DOHH2 (cell line): ENCODE measurements around the gene CDKN2B-AS1.

Experiments used
- EZH2phosphoT487 ChIP-seq: fragments of 200-600 bp; sonication (generic); IDR thresholded peaks from 2 replicates; pipeline ENCODE4 v1.6.1; 2017; ENCODE audit warnings: borderline replicate concordance, mild to moderate bottlenecking, antibody characterized with exemption, low read length, moderate library complexity, mixed read lengths
- TF ChIP-seq, protein P1 (sequence below): fragments of 200-600 bp; sonication (generic); IDR thresholded peaks from one replicate; pipeline ENCODE4 v1.5.1; 2014; ENCODE audit warnings: antibody characterized with exemption, mild to moderate bottlenecking, low read depth, low read length; ENCODE audit not compliant: poor library complexity, severe bottlenecking

DNA sequence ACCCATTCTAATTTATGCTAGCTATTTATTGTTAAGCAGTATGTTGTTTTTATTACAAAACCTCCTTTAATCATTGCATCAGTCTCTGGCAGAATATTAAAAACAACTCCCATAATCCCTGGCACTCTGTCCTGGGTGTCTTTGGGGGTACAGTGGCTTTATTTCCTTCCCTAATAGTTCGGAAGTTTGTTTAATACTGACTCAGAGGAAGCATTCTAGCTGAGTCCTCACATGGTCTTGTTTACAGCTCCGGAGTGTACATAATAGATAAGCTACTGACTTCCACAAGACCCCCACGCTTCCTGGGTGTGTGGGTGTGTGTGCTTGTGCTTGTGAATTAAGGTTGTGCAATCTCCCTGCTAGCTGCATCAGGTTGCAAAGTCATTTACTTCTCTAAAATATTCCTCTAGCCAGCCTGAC is 164.3 kb downstream of the CDKN2B-AS1 start:
- TF ChIP-seq, protein P1, sequence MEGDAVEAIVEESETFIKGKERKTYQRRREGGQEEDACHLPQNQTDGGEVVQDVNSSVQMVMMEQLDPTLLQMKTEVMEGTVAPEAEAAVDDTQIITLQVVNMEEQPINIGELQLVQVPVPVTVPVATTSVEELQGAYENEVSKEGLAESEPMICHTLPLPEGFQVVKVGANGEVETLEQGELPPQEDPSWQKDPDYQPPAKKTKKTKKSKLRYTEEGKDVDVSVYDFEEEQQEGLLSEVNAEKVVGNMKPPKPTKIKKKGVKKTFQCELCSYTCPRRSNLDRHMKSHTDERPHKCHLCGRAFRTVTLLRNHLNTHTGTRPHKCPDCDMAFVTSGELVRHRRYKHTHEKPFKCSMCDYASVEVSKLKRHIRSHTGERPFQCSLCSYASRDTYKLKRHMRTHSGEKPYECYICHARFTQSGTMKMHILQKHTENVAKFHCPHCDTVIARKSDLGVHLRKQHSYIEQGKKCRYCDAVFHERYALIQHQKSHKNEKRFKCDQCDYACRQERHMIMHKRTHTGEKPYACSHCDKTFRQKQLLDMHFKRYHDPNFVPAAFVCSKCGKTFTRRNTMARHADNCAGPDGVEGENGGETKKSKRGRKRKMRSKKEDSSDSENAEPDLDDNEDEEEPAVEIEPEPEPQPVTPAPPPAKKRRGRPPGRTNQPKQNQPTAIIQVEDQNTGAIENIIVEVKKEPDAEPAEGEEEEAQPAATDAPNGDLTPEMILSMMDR, result no peak
- no peak for TF ChIP-seq EZH2phosphoT487
